PC-3 (cell line): Measurements from ENCODE around the gene RALGPS1. TPM values are rescaled to one million over a fixed set of nuclear protein-coding genes. Genes with fewer than 3 reads are reported as not detected.

Experiments used
- ATAC-seq: fragments of 200-7000 bp; cut with Tn5 transposase; 2 replicates; pipeline ENCODE4 v1.9.1; 2020; ENCODE audit warnings: mild to moderate bottlenecking, moderate library complexity
- BruUV-seq: library from RNA; stranded (reverse); fragments of 400-500 nt; replicated peaks from 2 replicates; lab custom pipeline; 2021; lab: Mats Ljungman, UMichigan
- CTCF ChIA-PET: fragments of 300-600 bp; sonication (Branson Sonifier 250); formaldehyde crosslinking; loops from one replicate; lab custom pipeline; 2022; ENCODE audit warnings: antibody characterized with exemption; lab: Charles Lee
- POLR2A ChIA-PET: fragments of 300-600 bp; sonication (Branson Sonifier 250); formaldehyde crosslinking; loops from one replicate; lab custom pipeline; 2022; ENCODE audit warnings: antibody characterized with exemption; ENCODE audit not compliant: unreplicated experiment; lab: Charles Lee
- DNase-seq: peaks from one replicate; pipeline ENCODE4 v3.0.0-alpha.2; 2015
- H2AFZ ChIP-seq: fragments of 300-600 bp; sonication (generic); 2 replicates; pipeline ENCODE4 v1.6.0; 2016; ENCODE audit warnings: antibody characterized with exemption, low read length
- H3F3A ChIP-seq: fragments of 300-600 bp; sonication (generic); one replicate; pipeline ENCODE4 v1.6.0; 2017; ENCODE audit warnings: antibody characterized with exemption, low read length, control low read depth, mild to moderate bottlenecking; ENCODE audit not compliant: unreplicated experiment
- H3K27ac ChIP-seq: fragments of 300-600 bp; sonication (generic); 2 replicates; pipeline ENCODE4 v1.5.1; 2016; ENCODE audit warnings: mild to moderate bottlenecking, low read length
- H3K27me3 ChIP-seq: fragments of 300-600 bp; sonication (generic); 2 replicates; pipeline ENCODE4 v1.6.1; 2016; ENCODE audit warnings: low read length, mixed read lengths
- H3K36me3 ChIP-seq: fragments of 300-600 bp; sonication (generic); 2 replicates; pipeline ENCODE4 v1.6.1; 2016; ENCODE audit warnings: low read depth, mixed run types, low read length, mixed read lengths
- H3K4me1 ChIP-seq: fragments of 300-600 bp; sonication (generic); 2 replicates; pipeline ENCODE4 v1.5.1; 2016; ENCODE audit warnings: low read length; ENCODE audit not compliant: insufficient read depth
- H3K4me2 ChIP-seq: fragments of 300-600 bp; sonication (generic); 2 replicates; pipeline ENCODE4 v1.6.0; 2016; ENCODE audit warnings: low read length
- H3K4me3 ChIP-seq: fragments of 300-600 bp; sonication (generic); 2 replicates; pipeline ENCODE4 v1.5.1; 2016; ENCODE audit warnings: mild to moderate bottlenecking, low read length, mixed read lengths
- H3K79me2 ChIP-seq: fragments of 300-600 bp; sonication (generic); 2 replicates; pipeline ENCODE4 v1.6.1; 2017; ENCODE audit warnings: low read length, mixed read lengths
- H3K9ac ChIP-seq: fragments of 300-600 bp; sonication (generic); 2 replicates; pipeline ENCODE4 v1.6.0; 2016; ENCODE audit warnings: mild to moderate bottlenecking, low read length
- H3K9me2 ChIP-seq: fragments of 300-600 bp; sonication (generic); replicated peaks from 2 replicates; pipeline ENCODE4 v1.6.1; 2016; ENCODE audit warnings: mixed run types, low read length, mixed read lengths
- H3K9me3 ChIP-seq: fragments of 300-600 bp; sonication (generic); 2 replicates; pipeline ENCODE4 v1.6.1; 2016; ENCODE audit warnings: low read length, mixed read lengths
- H4K20me1 ChIP-seq: fragments of 300-600 bp; sonication (generic); 2 replicates; pipeline ENCODE4 v1.6.1; 2016; ENCODE audit warnings: low read length, mixed read lengths
- EZH2 ChIP-seq: fragments of 300-600 bp; sonication (generic); IDR thresholded peaks from one replicate; pipeline ENCODE4 v1.6.1; 2017; ENCODE audit warnings: antibody characterized with exemption, mild to moderate bottlenecking, low read length; ENCODE audit not compliant: unreplicated experiment
- EZH2phosphoT487 ChIP-seq: fragments of 300-600 bp; sonication (generic); IDR thresholded peaks from 2 replicates; pipeline ENCODE4 v1.6.1; 2018; ENCODE audit warnings: mild to moderate bottlenecking, antibody characterized with exemption, low read length, borderline replicate concordance
- intact Hi-C: fragments of 100-400 bp; cut with micrococcal nuclease; formaldehyde crosslinking; loops from 2 replicates; pipeline ENCODE4 v1.9.0; 2023
- total RNA-seq: library from RNA; depleted of rRNA; stranded (reverse); fragments of >200 nt; gene quantifications from 2 replicates; pipeline ENCODE4 v1.2.3, GENCODE V29; 2014
- TF ChIP-seq, protein P1 (sequence below): fragments of 300-600 bp; sonication (generic); conservative IDR thresholded peaks from 2 replicates; pipeline ENCODE4 v1.5.1; 2017; ENCODE audit warnings: antibody characterized with exemption, low read depth, mild to moderate bottlenecking, low read length

The RALGPS1 gene
- total RNA-seq, 1 experiment from 2014 or later, result 10.2 TPM

DNA sequence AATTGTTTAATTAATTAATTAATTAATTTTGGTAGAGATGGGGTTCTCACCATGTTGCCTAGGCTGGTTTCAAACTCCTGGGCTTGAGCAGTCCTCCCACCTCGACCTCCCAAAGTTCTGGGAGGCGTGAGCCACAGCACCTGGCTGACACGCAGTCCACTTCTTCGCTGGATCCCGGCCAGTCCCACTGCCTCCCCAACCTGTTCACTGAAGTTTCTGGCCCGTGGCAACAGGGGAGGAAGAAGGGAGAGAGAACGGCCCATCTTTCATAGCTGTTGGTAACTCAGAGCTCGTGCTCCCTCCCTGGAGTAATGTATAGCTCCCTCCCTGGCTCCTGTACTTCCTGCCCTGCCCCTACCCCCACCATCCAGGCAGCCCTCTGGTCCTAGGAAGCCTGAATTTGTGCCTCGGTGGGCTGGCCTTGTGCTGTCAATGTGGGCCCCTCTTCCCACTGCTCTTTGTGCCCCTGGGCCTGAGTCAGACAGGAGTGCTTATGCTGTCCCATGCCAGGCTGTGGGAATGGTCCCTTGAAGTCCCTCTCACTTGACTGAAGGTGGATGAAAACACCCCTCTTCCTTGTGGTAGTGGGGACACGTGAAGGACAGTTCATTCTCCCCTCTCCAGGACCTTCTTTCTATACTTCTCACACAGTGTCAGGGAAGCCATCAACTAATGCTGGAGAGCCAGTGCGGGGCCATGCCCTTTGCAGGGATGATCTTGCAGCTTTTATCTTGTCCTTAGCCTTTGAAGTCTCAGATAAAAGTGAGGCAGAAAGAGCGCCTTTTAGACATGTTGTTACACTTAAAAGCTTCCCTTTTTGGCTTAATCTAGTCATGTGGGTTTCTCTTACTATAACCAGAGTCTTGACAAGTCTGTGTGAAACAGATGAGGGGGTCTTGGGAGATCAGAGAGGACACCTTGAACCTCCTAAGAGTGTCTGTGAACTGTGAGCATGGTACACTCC is 169.8 kb downstream of the RALGPS1 start:
- Histone ChIP-seq H3K4me1 (no peaks in the 10 kb centered on the region), H3K27me3 (no peaks in the 10 kb centered on the region), H3K36me3 (no peaks in the 10 kb centered on the region), H3K9me3 (no peaks in the 10 kb centered on the region), H2AFZ (no peak overlapping the region), H3K9me2 (no peaks in the 10 kb centered on the region), H3K4me3 (no peak overlapping the region), H3F3A (no peaks in the 10 kb centered on the region), H3K79me2 (no peaks in the 10 kb centered on the region), H3K4me2 (no peak overlapping the region), H3K27ac (no peak overlapping the region), H3K9ac (no peak overlapping the region), H4K20me1 (no peaks in the 10 kb centered on the region)
- CTCF ChIA-PET, result no interaction called here
- DNase-seq, result no peak
- no peak for ATAC-seq
- POLR2A ChIA-PET, result no interaction called here
- no TSS peak for BruUV-seq
- intact Hi-C loops, result no loop called here
- TF ChIP-seq, protein P1, sequence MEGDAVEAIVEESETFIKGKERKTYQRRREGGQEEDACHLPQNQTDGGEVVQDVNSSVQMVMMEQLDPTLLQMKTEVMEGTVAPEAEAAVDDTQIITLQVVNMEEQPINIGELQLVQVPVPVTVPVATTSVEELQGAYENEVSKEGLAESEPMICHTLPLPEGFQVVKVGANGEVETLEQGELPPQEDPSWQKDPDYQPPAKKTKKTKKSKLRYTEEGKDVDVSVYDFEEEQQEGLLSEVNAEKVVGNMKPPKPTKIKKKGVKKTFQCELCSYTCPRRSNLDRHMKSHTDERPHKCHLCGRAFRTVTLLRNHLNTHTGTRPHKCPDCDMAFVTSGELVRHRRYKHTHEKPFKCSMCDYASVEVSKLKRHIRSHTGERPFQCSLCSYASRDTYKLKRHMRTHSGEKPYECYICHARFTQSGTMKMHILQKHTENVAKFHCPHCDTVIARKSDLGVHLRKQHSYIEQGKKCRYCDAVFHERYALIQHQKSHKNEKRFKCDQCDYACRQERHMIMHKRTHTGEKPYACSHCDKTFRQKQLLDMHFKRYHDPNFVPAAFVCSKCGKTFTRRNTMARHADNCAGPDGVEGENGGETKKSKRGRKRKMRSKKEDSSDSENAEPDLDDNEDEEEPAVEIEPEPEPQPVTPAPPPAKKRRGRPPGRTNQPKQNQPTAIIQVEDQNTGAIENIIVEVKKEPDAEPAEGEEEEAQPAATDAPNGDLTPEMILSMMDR, result no peak
- TF ChIP-seq EZH2, result no peak
- no peak for TF ChIP-seq EZH2phosphoT487

DNA sequence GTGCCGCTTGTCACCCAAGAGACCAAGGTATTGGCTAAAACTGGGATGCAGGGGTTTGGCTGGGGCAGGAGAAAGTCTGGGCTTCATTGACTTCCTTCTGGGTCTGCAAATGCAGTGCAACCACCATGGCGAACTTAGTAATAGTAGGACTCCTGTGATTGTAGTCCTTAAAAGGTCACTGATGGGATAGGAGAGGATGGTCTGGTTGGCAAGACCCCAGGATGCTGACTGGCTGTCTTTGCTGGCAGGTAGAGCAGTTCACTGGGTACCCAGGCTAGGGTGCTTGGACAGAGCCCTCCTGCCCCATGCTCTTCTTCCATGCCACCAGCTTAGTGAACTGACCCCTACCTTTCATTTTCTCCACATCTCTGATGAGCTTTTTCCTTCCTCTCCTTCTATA is 170.6 kb downstream of the RALGPS1 start:
- H2AFZ ChIP-seq, result no peak overlapping the region
- DNase-seq (no peak), ATAC-seq (no peak)
- no peak overlapping the region for H3K9ac ChIP-seq
- no peak overlapping the region for H3K27ac ChIP-seq
- H3K36me3 ChIP-seq, result no peaks in the 10 kb centered on the region
- H4K20me1 ChIP-seq, result no peaks in the 10 kb centered on the region
- POLR2A ChIA-PET, result no interaction called here
- H3F3A ChIP-seq, result no peaks in the 10 kb centered on the region
- H3K9me2 ChIP-seq, result no peaks in the 10 kb centered on the region
- TF ChIP-seq EZH2phosphoT487 (no peak), EZH2 (no peak)
- TF ChIP-seq, protein P1, result no peak
- CTCF ChIA-PET, result no interaction called here
- H3K27me3 ChIP-seq, result no peaks in the 10 kb centered on the region
- no peaks in the 10 kb centered on the region for H3K79me2 ChIP-seq
- BruUV-seq, result no TSS peak
- no peaks in the 10 kb centered on the region for H3K9me3 ChIP-seq
- intact Hi-C loops, result no loop called here
- H3K4me2 ChIP-seq, result no peak overlapping the region
- H3K4me1 ChIP-seq, result no peaks in the 10 kb centered on the region
- no peak overlapping the region for H3K4me3 ChIP-seq

DNA sequence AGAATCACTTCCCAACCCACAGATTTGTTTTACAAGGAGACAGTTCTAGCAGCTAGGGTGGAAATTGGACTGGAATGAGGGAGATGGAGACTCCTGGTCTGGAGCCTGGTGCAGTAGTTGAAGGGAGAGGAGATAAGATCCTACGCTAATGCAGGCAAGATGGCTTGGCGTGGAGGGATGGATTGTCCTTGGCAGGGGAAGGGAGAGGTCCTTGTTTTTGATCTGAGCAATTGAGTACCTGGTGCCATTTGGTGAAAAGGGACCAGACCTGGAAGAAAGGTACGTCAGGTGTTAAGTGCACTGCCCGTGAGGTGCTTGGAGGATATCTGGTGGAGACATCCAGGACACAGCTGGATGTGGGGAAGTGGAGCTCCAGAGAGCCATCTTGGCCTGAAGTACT is 172.2 kb downstream of the RALGPS1 start:
- BruUV-seq, result no TSS peak

More for the DNA sequence above, 172.2 kb downstream of the RALGPS1 start:
- ChIA-PET POLR2A (no interaction called here), CTCF (no interaction called here)
- Histone ChIP-seq H3K27me3 (no peaks in the 10 kb centered on the region), H2AFZ (no peak overlapping the region), H3K79me2 (no peaks in the 10 kb centered on the region), H4K20me1 (no peaks in the 10 kb centered on the region), H3K4me1 (no peaks in the 10 kb centered on the region), H3K4me2 (no peak overlapping the region), H3K27ac (no peak overlapping the region), H3K9me2 (no peaks in the 10 kb centered on the region), H3K4me3 (no peak overlapping the region), H3F3A (no peaks in the 10 kb centered on the region), H3K36me3 (no peaks in the 10 kb centered on the region), H3K9me3 (no peaks in the 10 kb centered on the region), H3K9ac (no peak overlapping the region)
- TF ChIP-seq EZH2phosphoT487 (no peak), EZH2 (no peak)
- TF ChIP-seq, protein P1, result no peak
- intact Hi-C loops, result no loop called here
- ATAC-seq, result no peak
- no peak for DNase-seq
